H1 (cell line): ENCODE results near the gene RPS28. TPM values are rescaled to one million over a fixed set of nuclear protein-coding genes. Genes with fewer than 3 reads are reported as not detected.

Experiments used
- CTCF ChIA-PET: fragments of 300-600 bp; sonication (Branson Sonifier 250); formaldehyde crosslinking; loops from one replicate; lab custom pipeline; 2021; ENCODE audit not compliant: partially characterized antibody; lab: Charles Lee
- POLR2A ChIA-PET: fragments of 300-600 bp; sonication (Branson Sonifier 250); formaldehyde crosslinking; loops from one replicate; lab custom pipeline; 2021; ENCODE audit warnings: inconsistent platforms; ENCODE audit not compliant: partially characterized antibody; lab: Charles Lee
- DNase-seq, 2 experiments: peaks; one replicate each; pipeline versions ENCODE4 v3.0.0 to v3.0.0-alpha.2; 2010 to 2022; ENCODE audit warnings: low spot score in 2 of 2, low read depth in 1 of 2, mixed read lengths in 1 of 2
- FAIRE-seq: peaks from 2 replicates; lab custom pipeline; 2011; peaks lifted over from hg19 to GRCh38; lab: Jason Lieb, UNC
- H2AFZ ChIP-seq: 2 replicates; pipeline ENCODE4 v1.8.1; 2012; ENCODE audit warnings: low read length, inconsistent platforms
- H2AK5ac ChIP-seq: 2 replicates; pipeline ENCODE4 v1.6.1; 2013; ENCODE audit warnings: low read depth, low read length
- H2BK120ac ChIP-seq: replicated peaks from 2 replicates; pipeline ENCODE3; 2013; ENCODE audit warnings: low read depth, low read length, inconsistent platforms
- H2BK12ac ChIP-seq: 2 replicates; pipeline ENCODE4 v1.6.1; 2013; ENCODE audit warnings: low read depth, low read length
- H2BK15ac ChIP-seq: 2 replicates; pipeline ENCODE4 v1.6.1; 2013; ENCODE audit warnings: low read length
- H2BK20ac ChIP-seq: 2 replicates; pipeline ENCODE4 v1.6.1; 2013; ENCODE audit warnings: low read length
- H2BK5ac ChIP-seq: 2 replicates; pipeline ENCODE4 v1.6.1; 2013; ENCODE audit warnings: low read depth, low read length
- H3K14ac ChIP-seq: 2 replicates; pipeline ENCODE4 v1.6.1; 2013; ENCODE audit warnings: inconsistent platforms; ENCODE audit not compliant: insufficient read length
- H3K18ac ChIP-seq: 2 replicates; pipeline ENCODE4 v1.6.1; 2013; ENCODE audit warnings: low read length; ENCODE audit errors: extremely low read depth
- H3K23ac ChIP-seq: 2 replicates; pipeline ENCODE4 v1.6.1; 2013; ENCODE audit warnings: inconsistent platforms; ENCODE audit not compliant: insufficient read length
- H3K23me2 ChIP-seq: 2 replicates; pipeline ENCODE4 v1.6.1; 2013; ENCODE audit warnings: low read depth, low read length
- H3K27ac ChIP-seq: 2 replicates; pipeline ENCODE4 v1.6.1; 2011; ENCODE audit warnings: low read depth, low read length, inconsistent platforms
- H3K27me3 ChIP-seq, 4 experiments: replicated peaks in 1 of 4; 1 replicate in 1 of 4; 2 replicates in 3 of 4; pipeline versions ENCODE4 v1.6.1 to v1.8.1; 2011 to 2013; ENCODE audit warnings: low read length in 3 of 4, mild to moderate bottlenecking in 3 of 4, inconsistent platforms in 2 of 4, mixed read lengths in 2 of 4, moderate library complexity in 1 of 4; ENCODE audit not compliant: control insufficient read depth in 3 of 4, insufficient read depth in 3 of 4; ENCODE audit errors: extremely low read depth in 1 of 4
- H3K36me3 ChIP-seq, 4 experiments: 2 replicates each; pipeline versions ENCODE4 v1.6.1 to v1.8.1; 2011 to 2013; ENCODE audit warnings: mild to moderate bottlenecking in 4 of 4, low read length in 3 of 4, moderate library complexity in 2 of 4, control low read depth in 1 of 4, inconsistent platforms in 1 of 4; ENCODE audit not compliant: insufficient read depth in 4 of 4, control insufficient read depth in 2 of 4
- H3K4ac ChIP-seq: replicated peaks from 2 replicates; pipeline ENCODE3; 2013; ENCODE audit warnings: low read length, low read depth, mixed read lengths, inconsistent platforms; ENCODE audit not compliant: insufficient read length
- H3K4me1 ChIP-seq, 4 experiments: replicated peaks in 1 of 4; 1 replicate in 1 of 4; 2 replicates in 3 of 4; pipeline versions ENCODE4 v1.6.1 to v1.8.1; 2011 to 2013; ENCODE audit warnings: low read length in 3 of 4, inconsistent platforms in 2 of 4, mixed read lengths in 1 of 4; ENCODE audit not compliant: insufficient read depth in 4 of 4, control insufficient read depth in 3 of 4
- H3K4me2 ChIP-seq, 2 experiments: 2 replicates each; pipeline versions ENCODE4 v1.6.1 to v1.8.1; 2011 to 2013; ENCODE audit warnings: low read depth in 2 of 2, low read length in 2 of 2, control low read depth in 1 of 2, inconsistent platforms in 1 of 2, mild to moderate bottlenecking in 1 of 2; ENCODE audit not compliant: insufficient read depth in 1 of 2
- H3K4me3 ChIP-seq, 4 experiments: fragments of 200-600, 300-600 bp in 1 of 4; sonication (generic), shearing (Covaris generic), sonication (Bioruptor Twin) in 1 of 4; 2 replicates each; pipeline versions ENCODE4 v1.5.1 to v1.8.1; 2011 to 2016; ENCODE audit warnings: low read length in 4 of 4, low read depth in 3 of 4, control low read depth in 2 of 4, inconsistent platforms in 2 of 4, mild to moderate bottlenecking in 2 of 4, mixed read lengths in 1 of 4, moderate library complexity in 1 of 4; ENCODE audit not compliant: insufficient read depth in 2 of 4; ENCODE audit errors: extremely low read depth in 1 of 4
- H3K56ac ChIP-seq: replicated peaks from 2 replicates; pipeline ENCODE3; 2013; ENCODE audit warnings: low read depth, mild to moderate bottlenecking, mixed read lengths, low read length, inconsistent platforms; ENCODE audit not compliant: insufficient read length
- H3K79me1 ChIP-seq: 2 replicates; pipeline ENCODE4 v1.6.1; 2013; ENCODE audit warnings: low read depth, low read length, control low read depth
- H3K79me2 ChIP-seq, 2 experiments: 2 replicates each; pipeline versions ENCODE4 v1.6.1 to v1.8.1; 2012 to 2013; ENCODE audit warnings: low read length in 2 of 2, mild to moderate bottlenecking in 2 of 2, inconsistent platforms in 1 of 2; ENCODE audit not compliant: insufficient read depth in 2 of 2, control insufficient read depth in 1 of 2
- H3K9ac ChIP-seq, 4 experiments: replicated peaks in 1 of 4; 1 replicate in 1 of 4; 2 replicates in 3 of 4; pipeline versions ENCODE4 v1.6.1 to v1.8.1; 2011 to 2013; ENCODE audit warnings: low read depth in 3 of 4, low read length in 3 of 4, control low read depth in 2 of 4, mild to moderate bottlenecking in 2 of 4, moderate library complexity in 2 of 4, inconsistent platforms in 1 of 4; ENCODE audit errors: extremely low read depth in 1 of 4
- H3K9me3 ChIP-seq, 2 experiments: 2 replicates each; pipeline versions ENCODE4 v1.6.1 to v1.8.1; 2012 to 2013; ENCODE audit warnings: mild to moderate bottlenecking in 2 of 2, moderate library complexity in 2 of 2, control low read depth in 1 of 2, inconsistent platforms in 1 of 2, low read depth in 1 of 2, low read length in 1 of 2, mixed read lengths in 1 of 2; ENCODE audit not compliant: insufficient read depth in 2 of 2
- H4K20me1 ChIP-seq, 2 experiments: replicated peaks in 1 of 2; 2 replicates each; pipeline versions ENCODE3 to v1.8.1; 2011 to 2013; ENCODE audit warnings: inconsistent platforms in 2 of 2, low read length in 2 of 2, mild to moderate bottlenecking in 1 of 2; ENCODE audit not compliant: insufficient read depth in 2 of 2, control insufficient read depth in 1 of 2
- H4K5ac ChIP-seq: 2 replicates; pipeline ENCODE4 v1.6.1; 2013; ENCODE audit warnings: low read length, low read depth, mixed read lengths, inconsistent platforms; ENCODE audit not compliant: insufficient read length
- H4K8ac ChIP-seq: 2 replicates; pipeline ENCODE4 v1.8.0; 2013; ENCODE audit warnings: mild to moderate bottlenecking, moderate library complexity, low read length, inconsistent platforms; ENCODE audit not compliant: insufficient read depth; ENCODE audit errors: extremely low read depth
- H4K91ac ChIP-seq: replicated peaks from 2 replicates; pipeline ENCODE3; 2013; ENCODE audit warnings: low read length, mixed read lengths, inconsistent platforms; ENCODE audit not compliant: insufficient read length
- ATF2 ChIP-seq: IDR thresholded peaks from 2 replicates; pipeline ENCODE4 v1.6.1; 2012; ENCODE audit warnings: low read length, inconsistent platforms
- ATF3 ChIP-seq: IDR thresholded peaks from 2 replicates; pipeline ENCODE4 v1.6.1; 2011; ENCODE audit warnings: low read depth, mild to moderate bottlenecking, low read length; ENCODE audit not compliant: insufficient read depth
- CHD1 ChIP-seq: IDR thresholded peaks from 2 replicates; pipeline ENCODE4 v1.6.1; 2012; ENCODE audit warnings: low read depth, low read length, improper control_type of control experiment
- CTBP2 ChIP-seq: IDR thresholded peaks from 2 replicates; pipeline ENCODE4 v1.7.0; 2011; ENCODE audit warnings: borderline replicate concordance, mild to moderate bottlenecking, moderate library complexity, mixed read lengths, low read length; ENCODE audit not compliant: insufficient read depth, insufficient read length
- EGR1 ChIP-seq: IDR thresholded peaks from 2 replicates; pipeline ENCODE4 v1.6.1; 2011; ENCODE audit warnings: low read depth, low read length, borderline replicate concordance
- FOSL1 ChIP-seq: IDR thresholded peaks from 2 replicates; pipeline ENCODE4 v1.6.1; 2011; ENCODE audit warnings: mild to moderate bottlenecking, low read depth, low read length, moderate library complexity; ENCODE audit not compliant: insufficient read depth
- JUN ChIP-seq: IDR thresholded peaks from 2 replicates; pipeline ENCODE4 v1.6.1; 2011; ENCODE audit warnings: low read depth, mild to moderate bottlenecking, improper control_type of control experiment, low read length
- SAP30 ChIP-seq: fragments of 300-600 bp; sonication (generic); IDR thresholded peaks from 2 replicates; pipeline ENCODE4 v1.7.1; 2012; ENCODE audit warnings: low read length, moderate library complexity, mild to moderate bottlenecking, inconsistent platforms; ENCODE audit not compliant: insufficient read depth, insufficient replicate concordance
- TAF7 ChIP-seq: optimal IDR thresholded peaks from 2 replicates; pipeline ENCODE3; 2011; ENCODE audit warnings: low read depth, mild to moderate bottlenecking, inconsistent platforms, low read length, moderate library complexity, borderline replicate concordance
- TCF12 ChIP-seq: IDR thresholded peaks from 2 replicates; pipeline ENCODE4 v1.6.1; 2011; ENCODE audit warnings: low read depth, mild to moderate bottlenecking, low read length
- ZNF274 ChIP-seq: IDR thresholded peaks from 2 replicates; pipeline ENCODE4 v1.7.0; 2012; ENCODE audit warnings: low read length, borderline replicate concordance; ENCODE audit errors: extremely low read depth
- WGBS, 2 experiments: shearing (Covaris generic) in 1 of 2; methylation state at CpG; one replicate each; pipeline versions ENCODE4 v1.1.6 to v1.1.7; 2013 to 2015; ENCODE audit warnings: low lambda C conversion rate in 2 of 2, mixed read lengths in 2 of 2, inconsistent platforms in 1 of 2, low coverage in 1 of 2, missing lambda C conversion rate in 1 of 2; ENCODE audit not compliant: insufficient replicate concordance in 2 of 2, insufficient coverage in 1 of 2, insufficient read length in 1 of 2; ENCODE audit errors: extremely low coverage in 1 of 2, missing lambda C conversion rate in 1 of 2; 5-methylcytosine and 5-hydroxymethylcytosine counted together
- polyA plus RNA-seq, 7 experiments: library from polyadenylated mRNA; depleted of rRNA in 3 of 7; stranded (reverse) in 5 of 7; unstranded in 2 of 7; fragments of >200 nt in 5 of 7; fragments of 200-250 nt in 2 of 7; gene quantifications; 1 replicate in 5 of 7; 2 replicates in 1 of 7; 4 replicates in 1 of 7; pipeline versions ENCODE4 v1.2.1 to v1.2.3, GENCODE V29; 2011 to 2013; ENCODE audit warnings: missing spikeins in 2 of 7, mixed read lengths in 2 of 7
- total RNA-seq: library from RNA; stranded (reverse); fragmentation: NEBNext Ultra II Directional; extraction: Animal tissue kit (Norgen Biotek cat#: 25700); gene quantifications from 2 replicates; pipeline ENCODE4 v1.2.1, GENCODE V29; 2021

Gene RPS28
- total and polyA plus RNA-seq, 2 of the 8 experiments (the other 6 are each of a cell fraction or from before 2014, with no cell fraction given): 1,241 to 1,699 TPM

GRCh38 chr19:8302734-8303133, 18.6 kb upstream of the RPS28 start:
- Histone ChIP-seq H2BK12ac (no peak overlapping the region), H3K4me1 (peaks cover 0 to 14% (median 7%) of the 10 kb centered on the region in 4 experiments; a peak in 5 of 7 replicates), H4K20me1 (peaks cover 0 to 4% of the 10 kb centered on the region in 2 experiments), H2BK120ac (no peak overlapping the region), H2AFZ (no peak overlapping the region), H3K79me1 (peaks cover 5% of the 10 kb centered on the region), H3K23ac (no peak overlapping the region), H3K36me3 (peaks cover 4 to 12% (median 6%) of the 10 kb centered on the region in 4 experiments; a peak in 5 of 8 replicates), H2BK20ac (no peak overlapping the region), H3K27me3 (no peaks in the 10 kb centered on the region), H3K4ac (no peak overlapping the region), H3K27ac (no peak overlapping the region), H3K56ac (no peak overlapping the region), H4K91ac (no peak overlapping the region), H3K18ac (no peak overlapping the region), H3K23me2 (peaks cover 5% of the 10 kb centered on the region), H2AK5ac (no peak overlapping the region), H4K8ac (no peak overlapping the region; the same call in 1 of the 2 replicates), H3K9me3 (no peaks in the 10 kb centered on the region), H3K4me3 (no peak overlapping the region), H4K5ac (no peak overlapping the region), H3K14ac (no peak overlapping the region), H2BK5ac (no peak overlapping the region), H3K79me2 (peaks cover 0 to 6% of the 10 kb centered on the region in 2 experiments; a peak in 2 of 4 replicates), H3K9ac (no peak overlapping the region), H3K4me2 (no peak overlapping the region), H2BK15ac (no peak overlapping the region)
- DNase-seq (peak in 1 of 2 experiments; percentile 38), FAIRE-seq (no peak)
- ChIA-PET CTCF (interaction anchor here (1.3 to 2.5 kb wide), 3 partner anchors 15 to 51 kb away, joined by 3 to 8 read pairs (median 4); no protein-coding TSS in a partner anchor), POLR2A (interaction anchor here (0.6 to 25.3 kb wide), 5 partner anchors 10 to 87 kb away, joined by 3 to 583 read pairs (median 4); partner anchors contain the start of genes NDUFA7, RAB11B and RPS28)
- WGBS, 2 experiments: 91% methylated on average over 7 of the region's 7 CpGs; no CpG with 5 or more reads in 1 of the 2 experiments
- TF ChIP-seq EGR1 (no peak), ATF2 (no peak), ZNF274 (no peak), CHD1 (no peak), FOSL1 (no peak), CTBP2 (no peak), TCF12 (no peak), SAP30 (no peak), JUN (no peak), ATF3 (no peak), TAF7 (no peak)
